IMR-90 (cell line): ENCODE data around the gene NUFIP2. TPM values are rescaled to one million over a fixed set of nuclear protein-coding genes. Genes with fewer than 3 reads are reported as not detected.

Source experiments
- ATAC-seq: fragments of 200-7000 bp; cut with Tn5 transposase; 2 replicates; pipeline ENCODE4 v1.9.1; 2020; ENCODE audit warnings: low read depth, mild to moderate bottlenecking, moderate library complexity
- BruUV-seq: library from RNA; stranded (reverse); fragments of 400-500 nt; replicated peaks from 2 replicates; lab custom pipeline; 2021; lab: Mats Ljungman, UMichigan
- CTCF ChIA-PET: fragments of 300-600 bp; formaldehyde crosslinking; extraction: SDS; loops from one replicate; lab custom pipeline; 2021; ENCODE audit warnings: antibody characterized with exemption; lab: Yijun Ruan, JAX
- POLR2A ChIA-PET: fragments of 300-600 bp; sonication (Branson Sonifier 250); formaldehyde crosslinking; loops from one replicate; lab custom pipeline; 2022; ENCODE audit warnings: antibody characterized with exemption; ENCODE audit not compliant: unreplicated experiment; lab: Charles Lee
- DNase-seq: peaks from one replicate; pipeline ENCODE4 v3.0.0; 2013
- H2AFZ ChIP-seq: replicated peaks from 2 replicates; pipeline ENCODE3; 2013; ENCODE audit warnings: low read length, mild to moderate bottlenecking; ENCODE audit not compliant: poor library complexity
- H2AK5ac ChIP-seq: 2 replicates; pipeline ENCODE4 v1.6.1; 2013; ENCODE audit warnings: low read depth, low read length, inconsistent platforms
- H2AK9ac ChIP-seq: replicated peaks from 2 replicates; pipeline ENCODE3; 2013; ENCODE audit warnings: mild to moderate bottlenecking, low read depth, low read length, moderate library complexity; ENCODE audit not compliant: poor library complexity
- H2BK120ac ChIP-seq: 2 replicates; pipeline ENCODE4 v1.6.1; 2013; ENCODE audit warnings: low read depth, low read length, inconsistent platforms
- H2BK15ac ChIP-seq: 3 replicates; pipeline ENCODE4 v1.6.1; 2013; ENCODE audit warnings: low read depth, low read length, inconsistent platforms
- H2BK20ac ChIP-seq: 2 replicates; pipeline ENCODE4 v1.6.1; 2013; ENCODE audit warnings: low read depth, mild to moderate bottlenecking, inconsistent platforms, low read length, moderate library complexity
- H2BK5ac ChIP-seq: 2 replicates; pipeline ENCODE4 v1.6.1; 2013; ENCODE audit warnings: mild to moderate bottlenecking, low read depth, low read length, inconsistent platforms; ENCODE audit not compliant: poor library complexity, severe bottlenecking
- H3K14ac ChIP-seq: replicated peaks from 2 replicates; pipeline ENCODE4 v1.6.1; 2013; ENCODE audit warnings: low read depth, low read length, inconsistent platforms
- H3K18ac ChIP-seq: 2 replicates; pipeline ENCODE4 v1.6.1; 2013; ENCODE audit warnings: low read depth, low read length, control low read depth
- H3K23ac ChIP-seq: 2 replicates; pipeline ENCODE4 v1.6.1; 2013; ENCODE audit warnings: low read depth, low read length, inconsistent platforms
- H3K27ac ChIP-seq: 2 replicates; pipeline ENCODE4 v1.5.1; 2013; ENCODE audit warnings: mild to moderate bottlenecking, control low read depth, low read length; ENCODE audit not compliant: insufficient read depth
- H3K27me3 ChIP-seq: 2 replicates; pipeline ENCODE4 v1.6.1; 2013; ENCODE audit warnings: low read length; ENCODE audit not compliant: control insufficient read depth, insufficient read depth
- H3K36me3 ChIP-seq: 2 replicates; pipeline ENCODE4 v1.6.1; 2013; ENCODE audit warnings: low read length, mixed read lengths; ENCODE audit not compliant: control insufficient read depth, insufficient read depth
- H3K4ac ChIP-seq: 2 replicates; pipeline ENCODE4 v1.6.1; 2013; ENCODE audit warnings: low read depth, low read length, inconsistent platforms
- H3K4me1 ChIP-seq: 2 replicates; pipeline ENCODE4 v1.6.1; 2013; ENCODE audit warnings: low read length, mixed read lengths; ENCODE audit not compliant: control insufficient read depth, insufficient read depth
- H3K4me2 ChIP-seq: 2 replicates; pipeline ENCODE4 v1.6.1; 2013; ENCODE audit warnings: low read depth, mild to moderate bottlenecking, control low read depth, low read length, moderate library complexity
- H3K4me3 ChIP-seq: 2 replicates; pipeline ENCODE4 v1.5.1; 2013; ENCODE audit warnings: low read depth, mild to moderate bottlenecking, control low read depth, low read length, moderate library complexity; ENCODE audit not compliant: insufficient read depth
- H3K56ac ChIP-seq: 2 replicates; pipeline ENCODE4 v1.6.1; 2013; ENCODE audit warnings: low read length, inconsistent platforms; ENCODE audit not compliant: insufficient read depth; ENCODE audit errors: extremely low read depth
- H3K79me1 ChIP-seq, 2 experiments: 2 replicates each; pipeline ENCODE4 v1.6.1; 2013; ENCODE audit warnings: low read length in 2 of 2, inconsistent platforms in 1 of 2, low read depth in 1 of 2
- H3K9ac ChIP-seq: 2 replicates; pipeline ENCODE4 v1.6.1; 2013; ENCODE audit warnings: low read depth, low read length, control low read depth
- H3K9me1 ChIP-seq: 2 replicates; pipeline ENCODE4 v1.6.1; 2013; ENCODE audit warnings: low read length, inconsistent platforms; ENCODE audit not compliant: insufficient read depth
- H3K9me3 ChIP-seq: 2 replicates; pipeline ENCODE4 v1.6.1; 2013; ENCODE audit warnings: low read length; ENCODE audit not compliant: control insufficient read depth, insufficient read depth
- H4K20me1 ChIP-seq: 2 replicates; pipeline ENCODE4 v1.6.1; 2013; ENCODE audit warnings: low read length, inconsistent platforms; ENCODE audit not compliant: insufficient read depth
- H4K5ac ChIP-seq: 2 replicates; pipeline ENCODE4 v1.6.1; 2013; ENCODE audit warnings: mild to moderate bottlenecking, low read depth, low read length, control low read depth
- H4K8ac ChIP-seq, 2 experiments: 2 replicates each; pipeline ENCODE4 v1.6.1; 2013; ENCODE audit warnings: low read depth in 2 of 2, low read length in 2 of 2, control low read depth in 1 of 2, inconsistent platforms in 1 of 2
- H4K91ac ChIP-seq: 2 replicates; pipeline ENCODE4 v1.6.1; 2013; ENCODE audit warnings: low read depth, low read length, inconsistent platforms; ENCODE audit not compliant: insufficient read depth
- BHLHE40 ChIP-seq: fragments of 150-350 bp; IDR thresholded peaks from 2 replicates; pipeline ENCODE4 v1.6.1; 2016; ENCODE audit warnings: mild to moderate bottlenecking, low read depth, low read length
- MAFK ChIP-seq: IDR thresholded peaks from 2 replicates; pipeline ENCODE4 v1.6.1; 2012; ENCODE audit warnings: low read depth, low read length, improper control_type of control experiment
- MAZ ChIP-seq: IDR thresholded peaks from 2 replicates; pipeline ENCODE4 v1.6.1; 2012; ENCODE audit warnings: low read depth, mild to moderate bottlenecking, low read length, improper control_type of control experiment, moderate library complexity, borderline replicate concordance
- MXI1 ChIP-seq: IDR thresholded peaks from 2 replicates; pipeline ENCODE4 v1.6.1; 2012; ENCODE audit warnings: low read depth, mild to moderate bottlenecking, low read length, moderate library complexity, borderline replicate concordance
- POLR2A ChIP-seq: IDR thresholded peaks from 2 replicates; pipeline ENCODE4 v1.6.1; 2012; ENCODE audit warnings: mild to moderate bottlenecking, low read depth, low read length
- RAD21 ChIP-seq: IDR thresholded peaks from 2 replicates; pipeline ENCODE4 v1.6.1; 2012; ENCODE audit warnings: low read length, improper control_type of control experiment
- RFX5 ChIP-seq: IDR thresholded peaks from 2 replicates; pipeline ENCODE4 v1.8.0; 2012; ENCODE audit warnings: low read depth, mild to moderate bottlenecking, low read length, moderate library complexity
- USF2 ChIP-seq: fragments of 150-350 bp; IDR thresholded peaks from 2 replicates; pipeline ENCODE4 v1.6.1; 2017; ENCODE audit warnings: mild to moderate bottlenecking, antibody characterized with exemption, low read length, low read depth
- WGBS, 2 experiments: methylation state at CpG; one replicate each; pipeline versions ENCODE4 v1.1.5 to v1.1.7; 2013; ENCODE audit warnings: missing lambda C conversion rate in 2 of 2; ENCODE audit not compliant: insufficient read length in 1 of 2; ENCODE audit errors: extremely low coverage in 2 of 2; 5-methylcytosine and 5-hydroxymethylcytosine counted together
- dilution Hi-C: fragments of 300-500 bp; cut with HindIII; formaldehyde crosslinking; loops from one replicate; pipeline ENCODE4 v1.14.3; 2018; ENCODE audit warnings: low sequenced_read_pairs; ENCODE audit not compliant: unreplicated experiment
- in situ Hi-C: fragments of 300-500 bp; cut with MboI; formaldehyde crosslinking; loops from 3 replicates; pipeline ENCODE4 v1.14.3; 2019; ENCODE audit warnings: low sequenced_read_pairs, inconsistent platforms, mixed read lengths
- intact Hi-C: fragments of 100-400 bp; cut with micrococcal nuclease; formaldehyde crosslinking; loops from 2 replicates; pipeline ENCODE4 v1.10.0; 2022
- polyA plus RNA-seq, 3 experiments: library from polyadenylated mRNA; depleted of rRNA; stranded (reverse); fragments of >200 nt; gene quantifications; 2 replicates each; pipeline ENCODE4 v1.2.3, GENCODE V29; 2012; ENCODE audit warnings: low replicate concordance in 1 of 3
- total RNA-seq: library from RNA; depleted of rRNA; stranded (reverse); fragments of >200 nt; gene quantifications from 2 replicates; pipeline ENCODE4 v1.2.3, GENCODE V29; 2012

The NUFIP2 gene
- total and polyA plus RNA-seq, 2 of the 4 experiments (the other 2 are of a cell fraction), result 8.9 to 25.6 TPM

- Histone ChIP-seq H3K9me3 (no peaks in the 10 kb centered on the region), H2BK20ac (no peak overlapping the region), H3K36me3 (peaks cover 11% of the 10 kb centered on the region), H4K5ac (no peak overlapping the region), H3K9me1 (peaks cover 3% of the 10 kb centered on the region; the same call in 1 of the 2 replicates), H3K56ac (peak overlapping the region; percentile 82), H2BK120ac (no peak overlapping the region), H3K4me2 (peak overlapping the region; percentile 94), H2AK5ac (no peak overlapping the region), H2BK15ac (no peak overlapping the region), H4K20me1 (peaks cover 62% of the 10 kb centered on the region), H3K9ac (peak overlapping the region; percentile 98), H3K18ac (peak overlapping the region; percentile 58), H3K79me1 (peaks cover 2 to 12% of the 10 kb centered on the region in 2 experiments; a peak in 2 of 4 replicates), H2AFZ (peak overlapping the region; percentile 81), H3K4me3 (peak overlapping the region; percentile 70), H4K8ac (peak overlapping the region; percentile 14 to 88; a peak in 1 of 4 replicates), H3K4me1 (peaks cover 2% of the 10 kb centered on the region; the same call in 1 of the 2 replicates), H3K4ac (peak overlapping the region; percentile 94), H3K27me3 (no peaks in the 10 kb centered on the region), H2AK9ac (peak overlapping the region; percentile 100), H2BK5ac (peak overlapping the region; percentile 81), H3K27ac (peak overlapping the region; percentile 87), H3K23ac (peak overlapping the region; percentile 92), H3K14ac (peak overlapping the region; percentile 74), H4K91ac (peak overlapping the region; percentile 89)
- DNase-seq, result peak; percentile 15
- TF ChIP-seq MAFK, result no peak
- TF ChIP-seq RAD21, result no peak
- no peak for TF ChIP-seq MAZ
- TF ChIP-seq BHLHE40, result no peak
- TF ChIP-seq POLR2A, result no peak; the same call in none of the 2 replicates
- no peak for TF ChIP-seq USF2
- TF ChIP-seq MXI1, result no peak
- TF ChIP-seq RFX5, result no peak
- BruUV-seq, result no TSS peak
- intact Hi-C loops, result loop anchor here (5.0 kb wide), 1 partner anchor 65 kb away; no protein-coding TSS in a partner anchor
- in situ Hi-C loops, result no loop called here
- dilution Hi-C loops, result no loop called here
- WGBS, 2 experiments, result 0% methylated on average over 5 of the region's 77 CpGs; no CpG with 5 or more reads in 1 of the 2 experiments
- POLR2A ChIA-PET, result interaction anchor here (0.6 to 0.7 kb wide), 2 partner anchors 724 to 1158 kb away, joined by 5 to 6 read pairs; no protein-coding TSS in a partner anchor
- CTCF ChIA-PET, result interaction anchor here (0.6 to 1.1 kb wide), 4 partner anchors 112 to 826 kb away, joined by 3 to 5 read pairs (median 3); partner anchors contain the start of gene MYO18A
- peak; percentile 7 for ATAC-seq
These were observed 1.6 kb downstream of the NUFIP2 start for GRCh38 chr17:29292071-29292991.
